Neural progenitor cell (in vitro differentiated cells): ENCODE results near the gene RBPMS2.

ENCODE experiments used
- CTCF ChIP-seq: fragments of 200-600 bp; sonication (generic); IDR thresholded peaks from 2 replicates; pipeline ENCODE4 v1.5.1; 2017; ENCODE audit warnings: antibody characterized with exemption, mild to moderate bottlenecking
- EZH2 ChIP-seq: fragments of 200-600 bp; sonication (generic); IDR thresholded peaks from 2 replicates; pipeline ENCODE4 v1.6.1; 2017; ENCODE audit warnings: antibody characterized with exemption, mild to moderate bottlenecking, moderate library complexity

GRCh38 chr15:64772488-64772887 lies 2.9 kb downstream of the RBPMS2 start:
- TF ChIP-seq CTCF, result no peak
- TF ChIP-seq EZH2, result no peak
